H1 (cell line): ENCODE measurements around the gene NAIF1. TPM values are rescaled to one million over a fixed set of nuclear protein-coding genes. Genes with fewer than 3 reads are reported as not detected.

ENCODE experiments used
- CBX5 ChIP-seq: fragments of 300-800, 300-1000 bp; sonication (generic); IDR thresholded peaks from 2 replicates; pipeline ENCODE4 v1.7.1; 2016; ENCODE audit warnings: antibody characterized with exemption, low read length, low read depth
- polyA plus RNA-seq, 7 experiments: library from polyadenylated mRNA; depleted of rRNA in 3 of 7; stranded (reverse) in 5 of 7; unstranded in 2 of 7; fragments of >200 nt in 5 of 7; fragments of 200-250 nt in 2 of 7; gene quantifications; 1 replicate in 5 of 7; 2 replicates in 1 of 7; 4 replicates in 1 of 7; pipeline versions ENCODE4 v1.2.1 to v1.2.3, GENCODE V29; 2011 to 2013; ENCODE audit warnings: missing spikeins in 2 of 7, mixed read lengths in 2 of 7
- total RNA-seq: library from RNA; stranded (reverse); fragmentation: NEBNext Ultra II Directional; extraction: Animal tissue kit (Norgen Biotek cat#: 25700); gene quantifications from 2 replicates; pipeline ENCODE4 v1.2.1, GENCODE V29; 2021

NAIF1 gene
- total and polyA plus RNA-seq, 2 of the 8 experiments (the other 6 are each of a cell fraction or from before 2014, with no cell fraction given): 8.7 to 9.0 TPM

DNA sequence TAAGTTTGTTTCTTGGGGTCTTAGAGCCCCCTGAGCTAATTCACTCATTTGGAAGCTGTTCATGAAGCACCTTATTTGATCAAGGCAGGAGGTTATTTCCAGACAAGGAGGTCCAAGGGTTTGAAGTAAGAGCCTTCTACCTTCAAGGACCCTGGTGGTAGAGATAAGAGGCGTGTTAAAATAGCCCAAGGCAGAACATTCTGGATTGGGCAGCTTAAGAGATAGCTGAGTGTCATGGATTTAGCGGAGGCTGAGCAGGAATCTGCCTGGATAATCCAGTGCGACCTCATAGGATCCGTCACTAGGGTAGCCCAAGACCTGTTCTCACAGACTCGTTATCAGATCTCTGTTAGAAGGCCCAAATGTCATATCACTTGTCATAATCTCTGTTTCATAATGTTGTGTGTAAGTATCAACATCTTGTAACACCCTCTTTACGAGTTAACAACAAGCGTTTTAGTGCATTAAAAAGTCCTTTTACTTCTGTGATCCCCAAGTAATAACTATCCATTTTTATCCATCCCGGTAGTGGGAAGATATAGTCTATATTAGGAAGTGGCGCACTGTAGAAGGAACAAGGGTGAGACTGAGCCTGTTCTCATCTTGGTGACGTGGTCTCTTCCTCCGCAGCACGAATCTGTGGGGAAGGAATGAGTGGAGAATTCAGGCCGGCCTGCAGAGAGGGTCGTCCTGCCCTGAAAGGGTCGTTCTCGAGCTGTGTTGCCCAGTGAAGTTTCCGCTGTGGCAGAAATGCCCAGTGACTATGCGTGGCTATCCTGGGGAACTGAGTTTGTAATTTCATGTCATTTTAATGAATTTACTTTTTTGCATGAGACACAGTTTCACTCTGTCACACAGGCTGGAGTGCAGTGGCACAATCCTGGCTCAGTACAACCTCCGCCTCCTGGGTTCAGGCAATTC is 29.8 kb upstream of the NAIF1 start (continued):
- no peak for TF ChIP-seq CBX5
